Neural cell (in vitro differentiated cells): ENCODE results near the gene CSRNP3. TPM values are rescaled to one million over a fixed set of nuclear protein-coding genes. Genes with fewer than 3 reads are reported as not detected.

Experiments
- H2AFZ ChIP-seq: fragments of 200-600, 300-800 bp; sonication (generic), shearing (Covaris generic); 2 replicates; pipeline ENCODE4 v1.6.0; 2014; ENCODE audit warnings: low read depth, mild to moderate bottlenecking, antibody characterized with exemption, low read length, moderate library complexity
- H3F3A ChIP-seq: fragments of 200-600 bp; shearing (Covaris generic); 2 replicates; pipeline ENCODE4 v1.6.1; 2016; ENCODE audit warnings: mild to moderate bottlenecking, moderate library complexity, mixed read lengths, antibody characterized with exemption, low read length; ENCODE audit not compliant: insufficient read depth, poor library complexity, severe bottlenecking
- H3K27ac ChIP-seq: fragments of 200-600, 300-800 bp; sonication (generic), shearing (Covaris generic); 2 replicates; pipeline ENCODE4 v1.5.1; 2014; ENCODE audit warnings: mild to moderate bottlenecking, low read length, moderate library complexity
- H3K27me3 ChIP-seq: fragments of 300-800, 200-600 bp; sonication (generic), shearing (Covaris generic); 2 replicates; pipeline ENCODE4 v1.6.0; 2014; ENCODE audit warnings: mild to moderate bottlenecking, low read depth, low read length, moderate library complexity; ENCODE audit not compliant: insufficient read depth
- H3K36me3 ChIP-seq: fragments of 300-800, 200-600 bp; sonication (generic), shearing (Covaris generic); 2 replicates; pipeline ENCODE4 v1.5.1; 2014; ENCODE audit warnings: mild to moderate bottlenecking, antibody characterized with exemption, low read length, moderate library complexity; ENCODE audit not compliant: insufficient read depth
- H3K4me2 ChIP-seq: fragments of 300-800, 200-600 bp; sonication (generic), shearing (Covaris generic); 2 replicates; pipeline ENCODE4 v1.6.0; 2014; ENCODE audit warnings: mild to moderate bottlenecking, low read length
- H3K4me3 ChIP-seq: fragments of 300-800, 200-600 bp; sonication (generic), shearing (Covaris generic); 2 replicates; pipeline ENCODE4 v1.5.1; 2014; ENCODE audit warnings: mild to moderate bottlenecking, low read length, moderate library complexity
- H3K79me2 ChIP-seq: fragments of 200-600 bp; shearing (Covaris generic); replicated peaks from 2 replicates; pipeline ENCODE4 v1.6.0; 2014; ENCODE audit warnings: mild to moderate bottlenecking, low read length, moderate library complexity; ENCODE audit not compliant: insufficient read depth
- H3K9ac ChIP-seq: fragments of 300-800, 200-600 bp; sonication (generic), shearing (Covaris generic); 2 replicates; pipeline ENCODE4 v1.6.1; 2016; ENCODE audit warnings: mild to moderate bottlenecking, low read length, mixed read lengths
- H3K9me2 ChIP-seq: fragments of 200-600 bp; shearing (Covaris generic); 2 replicates; pipeline ENCODE4 v1.6.1; 2016; ENCODE audit warnings: mild to moderate bottlenecking, low read length, mixed read lengths; ENCODE audit not compliant: insufficient read depth
- H3K9me3 ChIP-seq: fragments of 200-600, 300-800 bp; sonication (generic), shearing (Covaris generic); 2 replicates; pipeline ENCODE4 v1.6.1; 2016; ENCODE audit warnings: mild to moderate bottlenecking, mixed run types, low read length, moderate library complexity, mixed read lengths
- H4K20me1 ChIP-seq: fragments of 200-600 bp; shearing (Covaris generic); 2 replicates; pipeline ENCODE4 v1.6.1; 2016; ENCODE audit warnings: mild to moderate bottlenecking, mixed run types; ENCODE audit not compliant: insufficient read depth
- CTCF ChIP-seq: fragments of 450-650 bp; IDR thresholded peaks from 2 replicates; pipeline ENCODE4 v1.5.1; 2014; ENCODE audit warnings: antibody characterized with exemption, mild to moderate bottlenecking, moderate library complexity; ENCODE audit not compliant: poor library complexity, severe bottlenecking
- EP300 ChIP-seq: fragments of 450-650 bp; conservative IDR thresholded peaks from 2 replicates; pipeline ENCODE4 v1.6.1; 2014; ENCODE audit warnings: antibody characterized with exemption, mild to moderate bottlenecking, moderate library complexity; ENCODE audit not compliant: poor library complexity, severe bottlenecking
- EZH2 ChIP-seq: fragments of 200-600, 300-800 bp; shearing (Covaris generic), sonication (generic); IDR thresholded peaks from 2 replicates; pipeline ENCODE4 v1.6.1; 2014; ENCODE audit warnings: antibody characterized with exemption, low read length, borderline replicate concordance, mild to moderate bottlenecking; ENCODE audit not compliant: insufficient read depth, poor library complexity, severe bottlenecking
- MXI1 ChIP-seq: fragments of 450-650 bp; conservative IDR thresholded peaks from 2 replicates; pipeline ENCODE4 v1.6.1; 2014; ENCODE audit warnings: antibody characterized with exemption, mild to moderate bottlenecking; ENCODE audit not compliant: poor library complexity, severe bottlenecking
- POLR2AphosphoS5 ChIP-seq: IDR thresholded peaks from 2 replicates; pipeline ENCODE4 v1.6.1; 2012
- RAD21 ChIP-seq: fragments of 450-650 bp; conservative IDR thresholded peaks from 2 replicates; pipeline ENCODE4 v1.6.1; 2014; ENCODE audit warnings: antibody characterized with exemption, mild to moderate bottlenecking, moderate library complexity
- REST ChIP-seq: IDR thresholded peaks from 2 replicates; pipeline ENCODE4 v1.6.1; 2012; ENCODE audit warnings: borderline replicate concordance
- SMC3 ChIP-seq: fragments of 450-650 bp; conservative IDR thresholded peaks from 2 replicates; pipeline ENCODE4 v1.6.1; 2014; ENCODE audit warnings: antibody characterized with exemption, mild to moderate bottlenecking, moderate library complexity; ENCODE audit not compliant: poor library complexity
- TAF1 ChIP-seq: IDR thresholded peaks from 2 replicates; pipeline ENCODE4 v1.6.1; 2012; ENCODE audit warnings: low read depth
- polyA plus RNA-seq: library from polyadenylated mRNA; depleted of rRNA; stranded (reverse); fragments of >200 nt; gene quantifications from 2 replicates; pipeline ENCODE4 v1.2.3, GENCODE V29; 2014

Gene CSRNP3
- polyA plus RNA-seq, 1 donor from 2014 or later: 66.6 TPM

DNA sequence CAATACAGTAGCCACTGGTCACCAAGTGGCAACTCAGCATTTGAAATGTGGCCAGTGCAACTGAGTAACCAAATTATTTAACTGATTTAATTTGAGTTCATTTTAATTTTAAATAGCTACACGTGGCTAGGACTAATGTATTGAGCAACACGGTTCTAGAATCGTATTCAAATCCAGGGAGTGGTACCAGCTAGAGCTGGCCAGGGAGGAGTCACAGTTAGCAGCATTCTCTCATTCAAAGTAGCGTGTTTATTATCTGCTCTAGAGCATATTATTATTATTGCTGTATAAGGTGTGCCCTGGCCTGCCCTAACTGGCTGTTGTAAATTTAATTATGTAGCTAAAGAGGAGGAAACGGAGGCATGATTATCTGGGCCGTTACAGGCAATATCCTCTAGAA, 231.6 kb downstream of the CSRNP3 start:
- Histone ChIP-seq H3K79me2 (no peaks in the 10 kb centered on the region), H3K36me3 (no peaks in the 10 kb centered on the region), H3K9ac (no peak overlapping the region), H3K4me3 (no peak overlapping the region), H3K9me2 (no peaks in the 10 kb centered on the region), H2AFZ (no peak overlapping the region), H3K4me2 (no peak overlapping the region), H3K27ac (no peak overlapping the region), H3F3A (no peaks in the 10 kb centered on the region), H3K9me3 (no peaks in the 10 kb centered on the region), H3K27me3 (no peaks in the 10 kb centered on the region), H4K20me1 (no peaks in the 10 kb centered on the region)
- TF ChIP-seq EZH2 (no peak), SMC3 (no peak)

DNA sequence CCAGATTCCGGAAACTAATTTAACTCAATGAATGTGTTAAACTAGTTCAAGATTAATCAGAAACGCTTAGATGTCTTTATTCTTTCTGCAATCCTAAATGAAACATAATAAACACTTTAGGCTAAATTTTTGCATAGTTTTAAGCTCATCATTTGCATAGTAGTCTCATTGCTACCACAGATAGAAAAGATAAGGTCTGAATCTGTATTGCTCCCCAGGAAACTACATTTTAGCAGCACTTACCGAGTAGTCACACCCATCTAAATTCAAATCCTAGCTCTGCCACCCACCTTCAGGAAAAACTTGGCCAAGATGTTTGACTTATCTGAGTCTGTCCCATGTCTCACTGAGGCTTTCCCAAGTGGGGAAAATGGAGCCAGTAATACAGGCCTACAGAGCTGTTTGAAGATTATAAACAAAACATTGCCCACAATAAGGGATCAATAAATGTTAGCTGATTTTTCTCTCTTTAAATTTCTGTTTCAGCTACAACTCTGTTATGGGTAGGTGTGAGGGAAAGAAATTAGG, 237.5 kb downstream of the CSRNP3 start:
- H3K9me3 ChIP-seq: no peaks in the 10 kb centered on the region

More for the DNA sequence above, 237.5 kb downstream of the CSRNP3 start:
- Histone ChIP-seq H3K27ac (no peak overlapping the region), H3K9ac (no peak overlapping the region), H4K20me1 (no peaks in the 10 kb centered on the region), H2AFZ (no peak overlapping the region), H3K36me3 (no peaks in the 10 kb centered on the region), H3K79me2 (no peaks in the 10 kb centered on the region), H3F3A (no peaks in the 10 kb centered on the region), H3K9me2 (no peaks in the 10 kb centered on the region), H3K4me3 (no peak overlapping the region), H3K4me2 (no peak overlapping the region), H3K27me3 (no peaks in the 10 kb centered on the region)
- TF ChIP-seq POLR2AphosphoS5 (no peak), RAD21 (no peak), CTCF (no peak), TAF1 (no peak), REST (no peak), EZH2 (no peak), SMC3 (no peak), MXI1 (no peak), EP300 (no peak)
